H4 (cell line): ENCODE results near the gene GRAP. TPM values are rescaled to one million over a fixed set of nuclear protein-coding genes. Genes with fewer than 3 reads are reported as not detected.
"Not testable (repeated sequence)": the region's sequence is repeated elsewhere in the genome, so short reads cannot be mapped to it uniquely, and the experiment has no call there.

Experiments used
- DNase-seq: peaks from one replicate; pipeline ENCODE4 v3.0.0-alpha.2; 2015; ENCODE audit warnings: low spot score
- total RNA-seq: library from RNA; depleted of rRNA; stranded (reverse); fragments of >200 nt; shearing (Covaris generic); gene quantifications from 2 replicates; pipeline ENCODE4 v1.2.3, GENCODE V29; 2014; rRNA removed

The GRAP gene
- 0.23 TPM in 1 of 2 replicates, not detected in the other for total RNA-seq

DNA sequence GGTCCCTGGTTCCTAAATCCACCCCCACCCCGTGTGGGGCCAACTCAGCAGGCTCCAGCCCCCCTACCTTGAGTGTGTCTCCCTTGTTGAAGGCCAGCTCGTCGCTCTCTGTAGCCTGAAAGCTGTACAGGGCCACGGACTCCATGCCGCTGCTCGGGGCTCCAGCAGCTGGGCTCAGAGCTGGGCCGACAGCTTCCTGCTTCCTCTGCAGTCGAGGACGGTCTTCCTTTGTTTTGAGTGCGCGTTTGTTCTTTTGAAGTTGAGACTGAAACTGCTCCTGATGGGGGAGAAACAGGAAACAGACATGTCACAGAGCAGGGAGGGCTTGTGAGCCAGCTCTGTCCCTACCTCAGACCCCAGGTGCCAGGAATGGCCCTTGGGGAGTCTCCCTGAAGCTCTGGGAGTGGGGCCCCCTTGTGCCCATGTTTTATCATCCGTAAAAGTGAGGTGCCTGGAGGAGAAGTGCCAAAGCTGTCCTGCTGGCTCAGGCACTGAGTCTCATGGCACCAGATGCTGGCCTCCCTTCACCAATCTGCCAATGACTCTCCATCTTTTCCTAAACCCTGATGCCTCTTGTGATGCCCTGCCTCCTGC, at the start of gene GRAP:
GRAP (minus strand) TSS at position 176 of the 594 bp plus-strand sequence; CDS start at position 145, 31 bp downstream.
- not testable (repeated sequence) for DNase-seq

DNA sequence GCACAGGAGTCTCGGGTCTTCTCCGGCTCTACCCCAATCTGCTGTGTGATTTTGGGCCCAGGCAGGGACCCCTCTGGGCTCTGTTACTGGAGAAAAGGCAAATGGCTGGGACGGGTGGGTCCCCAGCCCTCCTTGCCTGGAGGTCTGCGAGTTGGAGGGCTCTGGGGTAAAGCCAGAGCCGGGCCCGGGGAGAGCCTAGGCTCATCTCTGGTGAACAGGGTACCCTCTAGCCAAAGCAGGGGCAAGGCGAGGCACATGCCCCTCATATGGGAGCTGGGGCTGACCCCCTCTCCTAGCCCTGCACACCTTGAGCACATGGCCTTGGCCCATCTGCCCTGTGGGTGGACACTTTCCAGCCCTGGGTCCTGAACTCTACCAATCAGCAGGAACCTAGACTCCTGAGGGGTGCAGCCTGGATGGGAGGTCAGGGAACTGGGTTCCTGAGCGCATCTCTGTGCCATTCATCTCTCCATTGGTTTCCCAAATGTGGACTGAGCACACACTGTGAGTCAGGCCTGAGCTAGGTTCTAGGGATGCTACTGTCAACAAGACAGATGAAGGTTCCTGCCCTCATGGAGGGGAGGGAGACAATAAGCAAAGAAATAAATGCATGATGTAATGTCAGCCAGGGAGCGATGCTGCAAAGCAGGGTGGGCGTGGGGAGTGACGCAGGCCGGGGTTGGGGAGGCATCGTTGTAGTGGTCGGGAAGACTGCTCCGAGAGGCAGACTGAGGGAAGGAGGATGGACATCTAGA, 47.1 kb upstream of the GRAP start:
- peak; percentile 1 for DNase-seq

DNA sequence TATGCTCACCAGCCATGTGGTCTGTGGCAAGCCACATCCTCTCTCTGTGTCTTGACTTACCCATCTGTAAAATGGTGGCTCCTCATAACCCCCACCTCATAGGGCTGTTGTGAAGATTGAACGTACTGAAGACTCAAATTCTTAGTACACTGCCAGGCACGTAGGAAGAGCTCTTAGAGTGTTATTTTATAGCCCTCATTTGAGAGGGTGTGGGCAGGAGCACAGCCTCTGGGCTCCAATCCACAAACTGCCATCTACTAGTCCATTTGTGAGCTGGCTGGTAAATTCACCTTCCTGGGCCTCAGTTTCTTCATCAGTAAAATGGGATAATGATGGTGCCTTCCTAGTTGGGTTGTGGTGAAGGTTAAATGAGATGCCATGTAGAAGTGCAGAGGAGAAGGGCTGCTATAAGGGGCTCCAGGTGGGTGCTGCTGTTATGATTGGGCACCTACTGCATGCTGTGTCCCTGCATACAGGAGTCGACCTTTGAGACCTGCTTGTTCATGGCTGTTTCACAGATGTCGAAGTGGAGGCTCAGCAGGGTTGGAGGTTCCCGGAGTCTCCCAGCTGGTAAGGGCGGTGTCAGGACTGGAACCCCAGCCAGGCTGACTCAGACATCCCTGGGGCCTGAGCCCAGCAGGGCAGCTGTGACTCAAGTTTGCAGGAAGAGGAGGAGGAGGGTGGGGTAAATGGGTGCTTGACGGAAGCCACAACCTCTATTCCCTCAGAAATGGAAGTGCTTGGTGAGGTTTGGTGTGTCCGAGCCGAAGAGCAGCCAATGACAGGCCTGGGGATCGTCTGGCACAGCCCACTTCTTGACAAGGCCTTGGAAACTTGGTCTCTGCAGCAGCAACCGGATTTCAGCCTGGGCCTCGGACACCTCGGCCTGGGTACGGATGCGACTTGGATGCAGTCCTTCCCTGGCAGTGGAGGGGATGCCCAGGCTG, 46.3 kb upstream of the GRAP start:
- DNase-seq = peak; percentile 21

DNA sequence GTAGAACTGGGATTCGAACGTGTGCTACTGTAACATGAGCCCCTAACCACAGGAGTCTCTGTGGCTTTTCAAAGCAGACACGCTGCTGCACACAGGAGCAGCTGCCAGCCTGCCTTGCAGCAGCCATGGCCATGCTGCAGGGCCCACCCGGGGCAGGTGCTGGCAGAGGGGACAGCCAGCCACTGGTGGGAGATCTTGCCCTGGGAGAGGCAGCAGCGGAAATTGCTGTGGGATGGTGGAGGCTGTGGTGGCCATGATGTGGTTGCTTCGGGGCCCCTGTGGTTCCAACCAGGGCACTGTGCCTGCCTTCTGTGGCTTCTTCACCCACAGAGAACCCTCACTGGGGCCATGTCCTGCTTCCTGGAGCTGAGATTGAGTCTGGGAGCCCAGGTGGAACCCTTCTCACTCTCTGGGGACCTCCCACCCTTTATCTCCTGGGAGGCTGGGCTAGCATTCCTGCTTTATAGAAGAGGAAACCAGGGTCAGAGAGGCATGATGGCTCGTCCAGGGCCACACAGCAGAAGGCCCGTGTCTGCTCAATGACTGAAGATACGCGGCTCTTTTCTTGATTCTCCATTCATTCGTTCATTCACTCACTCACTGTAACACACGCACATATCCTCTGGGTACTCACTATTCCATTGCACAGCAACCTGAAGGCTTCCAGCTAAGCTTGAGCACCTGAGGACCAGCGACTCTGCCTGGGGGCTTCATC, 43.5 kb upstream of the GRAP start:
- DNase-seq = not testable (repeated sequence)

DNA sequence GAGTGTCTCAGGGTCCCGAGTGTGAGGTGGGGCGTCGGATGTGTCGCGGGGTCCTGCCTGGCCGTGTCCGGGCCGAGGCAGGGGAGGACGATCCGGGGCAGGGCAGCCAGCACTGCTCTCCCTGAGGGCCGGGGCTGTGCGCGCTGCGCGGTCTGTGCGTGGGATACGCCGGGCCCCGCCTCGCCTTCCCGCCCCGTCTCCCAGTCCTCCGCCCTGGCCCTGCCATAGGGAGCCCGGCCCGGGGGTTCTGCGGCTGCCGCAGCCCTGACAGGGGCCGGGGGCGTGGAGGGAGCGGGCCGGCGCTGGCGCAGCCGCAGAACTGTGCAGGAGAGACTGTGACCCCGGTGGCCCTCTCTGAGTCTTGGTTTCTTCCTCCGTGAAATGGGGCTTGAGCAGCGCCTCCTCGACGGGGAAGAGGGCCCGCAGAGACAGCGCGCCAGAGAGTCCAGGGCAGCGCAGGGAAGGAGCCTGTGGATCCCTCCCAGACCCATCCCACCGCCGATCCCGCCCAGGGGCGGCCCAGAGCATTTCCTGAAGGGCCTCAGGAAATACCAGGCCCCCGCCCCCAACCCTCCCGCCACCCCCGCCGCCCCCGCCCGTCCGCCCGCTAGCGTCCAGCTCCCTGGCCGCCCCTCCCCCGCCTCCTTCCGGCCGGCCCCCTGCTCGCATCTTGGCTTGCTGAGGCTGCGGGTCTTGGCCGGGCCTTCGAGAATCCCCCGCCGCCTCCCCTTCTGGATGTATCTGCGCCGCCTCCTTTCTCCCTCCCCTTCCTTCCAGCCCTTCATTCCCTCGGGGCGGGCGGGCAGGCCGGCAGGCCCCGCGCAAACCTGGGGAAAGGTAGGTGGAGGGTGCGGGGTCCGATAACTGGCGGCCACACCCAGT, 42.3 kb upstream of the GRAP start:
- DNase-seq = not testable (repeated sequence)

DNA sequence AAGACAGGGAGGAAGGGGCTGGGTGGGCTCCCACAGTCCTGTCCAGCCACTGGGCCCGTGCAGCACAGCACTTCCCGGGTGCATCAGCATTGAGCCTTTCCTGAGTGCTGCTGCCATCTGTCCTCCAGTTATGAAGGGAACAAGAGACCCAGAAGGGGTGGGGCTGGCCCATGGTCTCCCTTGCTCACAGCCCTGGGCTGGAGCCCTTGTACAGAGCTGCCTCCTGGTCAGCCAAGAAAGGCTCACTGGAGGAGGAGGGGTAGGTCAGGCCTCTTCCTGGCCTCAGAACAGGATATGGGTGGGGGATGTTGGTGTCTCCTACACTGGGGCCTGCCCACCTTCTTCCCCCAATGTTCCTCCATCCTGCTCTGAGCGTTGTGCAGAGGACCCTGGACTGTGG, 30.6 kb upstream of the GRAP start:
- not testable (repeated sequence) for DNase-seq

DNA sequence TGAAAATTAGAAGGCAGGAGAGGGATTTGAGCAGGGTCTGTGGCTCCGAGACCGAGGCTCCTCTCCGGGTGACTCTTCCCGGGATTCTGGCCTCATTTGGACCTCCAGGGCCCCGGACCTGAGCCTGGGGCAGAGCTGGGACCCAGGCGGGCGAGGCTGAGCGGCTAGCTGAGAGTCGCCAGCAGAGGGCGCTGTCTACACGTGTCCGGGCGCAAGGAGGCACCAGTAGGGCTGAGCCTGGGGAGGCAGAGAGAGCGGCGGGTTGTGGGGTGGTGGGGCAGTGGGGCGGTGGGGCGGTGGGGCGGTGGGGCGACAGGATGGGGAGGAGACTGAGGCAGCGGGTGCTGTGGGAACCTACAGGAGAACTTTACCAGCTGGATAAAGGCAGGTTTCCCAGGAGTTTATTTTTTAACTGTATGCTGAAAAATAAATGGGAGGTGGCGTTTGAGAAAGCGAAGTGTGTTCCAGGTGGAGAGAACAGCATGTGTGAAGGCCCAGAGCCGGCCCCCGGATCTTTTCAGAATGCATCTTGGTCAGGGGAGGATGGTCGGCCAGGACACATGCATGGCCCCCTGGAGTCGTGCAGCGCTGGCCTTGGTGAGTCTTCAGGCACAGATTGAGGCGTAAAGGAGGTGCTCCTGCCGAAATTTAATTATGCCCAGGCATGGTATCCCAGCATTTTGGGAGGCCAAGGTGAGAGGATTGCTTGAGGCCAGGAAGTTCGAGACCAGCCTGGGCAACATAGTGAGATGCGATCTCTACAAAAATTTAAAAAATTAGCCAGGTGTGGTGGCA, 29.8 kb upstream of the GRAP start:
- DNase-seq = not testable (repeated sequence)

DNA sequence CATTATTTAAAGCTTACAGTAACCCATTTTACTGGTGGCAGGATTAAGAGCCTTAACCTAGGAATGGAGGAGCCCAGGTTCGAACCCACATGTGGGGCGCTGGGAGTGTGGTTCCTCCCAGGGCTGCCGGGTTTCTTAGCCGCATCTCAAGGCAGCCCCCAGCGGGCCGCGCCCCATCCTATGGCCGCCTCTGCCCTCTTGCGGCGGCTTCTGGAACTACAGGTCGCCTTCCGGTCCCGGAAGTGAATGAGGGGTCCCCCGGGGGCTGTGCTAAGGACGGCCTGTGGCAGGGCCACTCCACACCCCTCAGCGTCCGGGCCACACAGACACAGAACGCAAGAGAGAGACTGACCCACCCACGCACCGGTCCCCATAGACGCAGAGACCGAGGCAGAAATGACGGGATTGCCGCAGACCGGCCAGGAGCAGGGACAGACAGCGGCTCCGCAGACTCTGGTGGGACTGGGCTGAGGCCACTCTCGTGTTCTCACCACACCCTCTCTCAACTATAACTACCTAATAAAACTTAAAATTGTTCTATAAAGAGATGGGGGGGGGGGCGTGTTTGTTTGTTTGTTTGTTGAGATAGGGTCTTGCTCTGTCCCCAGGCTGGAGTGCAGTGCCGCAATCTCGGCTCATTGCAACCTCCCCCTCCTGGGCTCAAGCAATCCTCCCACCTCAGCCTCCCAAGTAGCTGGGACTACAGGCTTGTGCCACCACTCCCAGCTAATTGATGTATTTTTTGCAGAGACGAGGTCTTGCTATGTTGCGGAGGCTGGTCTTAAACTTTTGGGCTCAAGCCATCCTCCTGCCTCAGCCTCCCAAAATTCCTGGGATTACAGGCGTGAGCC, 23.8 kb upstream of the GRAP start:
- not testable (repeated sequence) for DNase-seq

DNA sequence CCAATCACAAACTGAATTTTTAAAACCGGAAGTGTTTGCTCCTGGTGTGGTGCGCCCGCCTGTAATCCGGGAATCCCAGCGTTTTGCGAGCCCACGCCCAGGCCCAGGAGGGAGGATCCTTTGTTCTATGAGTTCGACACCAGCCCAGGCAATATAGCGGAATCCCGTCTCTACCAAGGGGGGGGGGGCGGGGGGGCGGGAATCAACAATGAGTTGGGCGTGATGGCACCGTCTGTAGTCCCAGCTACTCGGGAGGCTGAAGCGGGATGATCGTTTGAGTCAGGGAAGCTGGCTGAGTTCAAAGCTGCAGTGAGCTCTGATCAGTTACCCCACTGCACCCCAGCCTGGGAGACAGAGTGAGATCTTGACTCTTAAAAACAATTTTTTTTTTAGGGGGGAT, 17.6 kb upstream of the GRAP start:
- not testable (repeated sequence) for DNase-seq

DNA sequence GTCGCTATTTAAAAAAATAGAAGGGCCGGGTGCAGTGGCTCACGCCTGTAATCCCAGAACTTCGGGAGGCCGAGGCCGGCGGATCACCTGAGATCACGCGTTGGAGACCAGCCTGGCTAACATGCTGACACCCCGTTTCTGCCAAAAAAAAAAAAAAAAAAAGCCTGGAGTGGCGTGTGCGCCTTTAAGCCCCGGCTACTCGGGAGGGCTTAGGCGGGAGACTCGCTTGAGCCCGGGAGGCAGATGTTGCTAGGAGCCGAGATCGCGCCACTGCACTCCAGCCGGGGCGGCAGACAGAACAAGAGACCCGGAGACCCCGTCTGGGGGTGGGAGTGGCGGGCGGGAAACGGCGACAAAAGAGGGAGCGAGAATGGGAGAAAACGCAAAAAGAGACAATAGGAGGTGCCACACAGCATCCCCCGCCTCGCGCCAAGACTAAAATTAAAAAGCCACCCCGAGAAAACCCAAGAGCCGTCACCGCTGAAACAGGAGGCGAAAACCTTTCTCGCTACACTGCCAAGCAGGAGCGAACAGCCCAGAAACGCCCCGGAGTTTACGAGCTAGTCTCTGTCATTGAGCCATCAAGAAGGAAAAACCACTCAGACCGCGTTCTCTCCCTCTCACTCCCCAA, 16.7 kb upstream of the GRAP start:
- not testable (repeated sequence) for DNase-seq

DNA sequence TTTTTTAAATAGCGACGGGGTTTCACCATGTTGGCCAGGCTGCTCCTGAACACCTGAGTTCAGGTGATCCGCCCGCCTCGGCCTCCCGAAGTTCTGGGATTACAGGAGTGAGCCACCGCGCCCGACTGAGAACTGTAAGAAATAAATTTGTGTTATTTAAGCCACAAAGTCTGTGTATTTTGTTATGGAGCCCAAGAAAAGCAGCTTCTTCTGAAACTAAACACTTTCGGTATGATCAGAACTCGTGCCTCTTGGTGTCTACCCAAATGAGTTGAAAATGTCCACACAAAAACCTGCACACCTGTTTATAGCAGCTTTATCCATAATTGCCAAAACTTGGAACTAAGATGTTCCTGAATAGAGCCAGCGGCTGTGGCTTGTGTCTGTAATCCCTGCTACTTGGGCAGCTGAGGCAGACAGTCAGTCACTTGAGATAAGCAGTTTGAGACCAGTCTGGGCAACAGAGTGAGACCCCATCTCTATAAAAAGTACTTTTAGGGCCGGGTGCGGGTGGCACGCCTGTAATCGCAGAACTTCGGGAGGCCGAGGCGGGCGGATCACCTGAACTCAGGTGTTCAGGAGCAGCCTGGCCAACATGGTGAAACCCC, 16.1 kb upstream of the GRAP start:
- DNase-seq = not testable (repeated sequence)

DNA sequence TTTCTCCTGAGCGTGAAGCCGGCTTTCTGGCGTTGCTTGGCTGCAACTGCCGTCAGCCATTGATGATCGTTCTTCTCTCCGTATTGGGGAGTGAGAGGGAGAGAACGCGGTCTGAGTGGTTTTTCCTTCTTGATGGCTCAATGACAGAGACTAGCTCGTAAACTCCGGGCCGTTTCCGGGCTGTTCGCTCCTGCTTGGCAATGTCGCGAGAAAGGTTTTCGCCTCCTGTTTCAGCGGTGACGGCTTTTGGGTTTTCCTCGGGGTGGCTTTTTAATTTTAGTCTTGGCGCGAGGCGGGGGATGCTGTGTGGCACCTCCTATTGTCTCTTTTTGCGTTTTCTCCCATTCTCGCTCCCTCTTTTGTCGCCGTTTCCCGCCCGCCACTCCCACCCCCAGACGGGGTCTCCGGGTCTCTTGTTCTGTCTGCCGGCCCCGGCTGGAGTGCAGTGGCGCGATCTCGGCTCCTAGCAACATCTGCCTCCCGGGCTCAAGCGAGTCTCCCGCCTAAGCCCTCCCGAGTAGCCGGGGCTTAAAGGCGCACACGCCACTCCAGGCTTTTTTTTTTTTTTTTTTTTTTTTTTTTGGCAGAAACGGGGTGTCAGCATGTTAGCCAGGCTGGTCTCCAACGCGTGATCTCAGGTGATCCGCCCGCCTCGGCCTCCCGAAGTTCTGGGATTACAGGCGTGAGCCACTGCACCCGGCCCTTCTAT, 15.4 kb upstream of the GRAP start:
- DNase-seq = not testable (repeated sequence)

DNA sequence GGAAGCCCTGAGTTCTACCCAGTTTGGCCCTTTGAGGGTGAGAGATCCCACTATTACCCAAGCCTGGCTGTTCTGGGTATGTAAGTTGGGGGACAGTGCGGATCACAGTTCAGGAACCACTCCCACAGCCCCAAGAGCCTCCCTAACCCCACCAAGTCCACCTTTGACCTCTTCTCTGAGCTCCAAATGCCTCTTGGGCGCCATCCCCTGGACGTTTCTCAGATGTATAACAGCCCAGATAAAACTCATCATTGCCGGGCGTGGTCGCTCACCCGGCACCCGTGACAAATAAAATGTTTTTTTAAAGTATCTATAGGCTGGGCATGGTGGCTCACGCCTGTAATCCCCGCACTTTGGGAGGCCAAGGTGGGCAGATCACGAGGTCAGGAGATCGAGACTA, 8.7 kb upstream of the GRAP start:
- DNase-seq = not testable (repeated sequence)

DNA sequence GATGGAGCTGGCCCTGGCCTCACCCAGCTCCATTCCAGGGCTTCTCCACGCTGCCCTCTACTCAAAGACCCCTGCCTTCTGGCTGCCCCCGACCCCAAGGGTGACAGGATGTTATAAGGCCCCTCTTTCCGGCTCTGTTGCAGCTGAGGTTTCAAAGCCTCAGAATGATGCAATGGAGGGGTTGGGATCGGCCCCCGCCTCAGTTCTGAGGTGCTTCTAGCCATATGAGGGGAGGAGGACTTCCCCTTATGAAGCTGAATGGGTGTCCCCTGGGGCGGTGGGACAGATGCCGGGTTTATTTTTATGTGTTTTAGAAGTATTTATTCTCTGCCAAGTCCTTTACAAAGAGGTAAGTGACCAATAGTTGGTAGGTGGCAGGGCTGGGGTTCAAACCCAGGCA, 2.1 kb upstream of the GRAP start:
- DNase-seq = not testable (repeated sequence)

DNA sequence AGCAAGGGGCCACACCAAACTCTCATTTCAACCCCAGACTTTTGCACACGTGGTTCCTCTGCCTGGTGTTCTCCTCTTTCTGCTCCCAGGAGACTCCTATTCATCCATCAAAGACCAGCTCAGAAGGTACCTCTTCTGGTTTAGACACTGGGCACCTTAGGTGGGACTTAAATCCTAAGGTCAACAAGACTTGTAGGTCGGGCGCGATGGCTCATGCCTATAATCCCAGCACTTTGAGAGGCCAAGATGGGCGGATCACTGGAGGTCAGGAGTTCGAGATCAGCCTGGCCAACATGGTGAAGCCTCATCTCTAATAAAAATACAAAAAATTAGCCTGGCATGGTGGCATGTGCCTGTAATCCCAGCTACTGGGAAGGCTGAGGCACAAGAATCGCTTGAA, 753 bp upstream of the GRAP start:
- not testable (repeated sequence) for DNase-seq

DNA sequence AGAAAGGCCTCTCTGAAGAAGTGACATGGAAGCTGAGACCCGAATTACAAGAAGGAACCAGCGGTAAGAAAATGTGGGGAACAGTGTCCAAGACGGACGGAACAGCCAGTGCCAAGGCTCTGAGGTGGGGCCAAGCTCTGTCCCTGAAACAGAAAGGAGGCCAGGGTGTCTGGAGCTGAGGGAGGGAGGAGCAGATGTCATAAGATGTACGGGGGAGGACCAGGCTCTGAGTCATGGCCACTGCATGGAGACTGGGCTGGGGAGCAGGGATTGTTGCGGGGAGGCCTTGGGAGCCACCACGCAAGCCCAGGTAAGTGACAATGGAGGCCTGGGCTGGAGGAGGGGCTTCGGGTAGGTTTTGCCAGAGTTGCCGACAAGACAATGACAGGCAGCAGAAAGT, 2.1 kb downstream of the GRAP start:
- DNase-seq = not testable (repeated sequence)

DNA sequence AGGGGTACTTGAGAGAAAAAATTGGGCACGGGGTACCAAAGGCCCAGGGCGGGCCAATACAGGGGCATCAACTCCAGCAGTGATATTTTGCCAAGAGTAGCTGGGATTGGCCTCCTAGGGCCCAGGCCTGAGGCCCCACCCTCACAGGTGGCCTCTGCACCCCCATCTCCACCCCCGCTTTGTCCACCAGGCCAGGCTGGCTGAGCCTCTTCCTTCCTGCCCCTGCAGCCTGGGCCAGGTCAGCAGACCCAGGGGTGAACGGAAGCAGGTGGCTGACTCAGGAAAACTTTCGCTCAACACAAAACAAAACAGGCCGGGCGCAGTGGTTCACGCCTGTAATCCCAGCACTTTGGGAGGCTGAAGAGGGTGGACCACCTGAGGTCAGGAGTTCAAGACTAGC, 3.7 kb downstream of the GRAP start:
- not testable (repeated sequence) for DNase-seq
